ENCODE measurements around the gene ZNF207. TPM values are rescaled to one million over a fixed set of nuclear protein-coding genes. Genes with fewer than 3 reads are reported as not detected.

Gene ZNF207
- total RNA-seq, 1 experiment from 2014 or later = 296 TPM

DNA sequence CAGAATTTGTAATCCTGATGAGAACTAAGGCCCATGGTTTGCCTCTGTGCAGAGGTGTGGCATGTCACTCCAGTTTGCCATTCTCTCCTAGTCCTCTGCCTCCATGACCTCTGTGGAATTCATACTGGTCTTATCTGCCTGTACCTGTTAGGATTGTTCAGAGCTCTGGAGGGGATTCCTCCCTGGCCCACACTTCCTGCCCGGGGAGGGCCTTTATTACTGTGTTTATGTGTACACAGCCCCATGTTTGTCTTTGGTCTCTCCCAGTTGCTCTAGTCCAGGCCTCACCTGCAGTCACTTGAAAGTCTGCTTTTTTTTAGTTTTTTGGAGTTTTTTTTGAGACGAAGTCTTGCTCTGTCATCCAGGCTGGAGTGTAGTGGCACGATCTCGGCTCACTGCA is 47.9 kb upstream of the ZNF207 start:
- no peak overlapping the region for H3K4ac ChIP-seq (ENCODE audit: low read depth, low read length)
- H4K8ac ChIP-seq (replicated peaks; ENCODE audit: insufficient read length, low read depth, low read length) = no peak overlapping the region
- no peak overlapping the region for H3K56ac ChIP-seq (ENCODE audit: insufficient read length, low read depth, low read length)
- Mint-ChIP-seq H3K27ac (peak overlapping the region in 2 of 3 experiments; percentile 87 to 97; a peak in 5 of 7 replicates), H3K9me3 (no peaks in the 10 kb centered on the region), H3K4me1 (peaks cover 45 to 46% of the 10 kb centered on the region in 2 experiments), H3K27me3 (ENCODE audit: low read depth) (no peaks in the 10 kb centered on the region), H3K36me3 (ENCODE audit: insufficient read depth in 1 of 3, low read depth in 3 of 3) (peaks cover 0 to 32% (median 0%) of the 10 kb centered on the region in 3 experiments; a peak in 3 of 7 replicates), H3K4me3 (no peak overlapping the region)
- no peaks in the 10 kb centered on the region for H4K20me1 ChIP-seq (ENCODE audit: control insufficient read depth, insufficient read depth, insufficient read length)
- H3K9me3 ChIP-seq (ENCODE audit: control insufficient read depth, low read depth, low read length) = no peaks in the 10 kb centered on the region
- H3K79me2 ChIP-seq (ENCODE audit: insufficient read depth, low read length) = no peaks in the 10 kb centered on the region
- H3K4me2 ChIP-seq (ENCODE audit: insufficient read depth, insufficient read length, low read length) = no peak overlapping the region
- H3K27me3 ChIP-seq (ENCODE audit: insufficient read depth, low read length) = no peaks in the 10 kb centered on the region
- H3K14ac ChIP-seq (ENCODE audit: insufficient read depth, low read length) = no peak overlapping the region
- H4K5ac ChIP-seq (ENCODE audit: insufficient read length, low read depth, low read length) = no peak overlapping the region
- H3K18ac ChIP-seq (ENCODE audit: insufficient read length, low read depth, low read length) = no peak overlapping the region
- TF ChIP-seq, protein P1, sequence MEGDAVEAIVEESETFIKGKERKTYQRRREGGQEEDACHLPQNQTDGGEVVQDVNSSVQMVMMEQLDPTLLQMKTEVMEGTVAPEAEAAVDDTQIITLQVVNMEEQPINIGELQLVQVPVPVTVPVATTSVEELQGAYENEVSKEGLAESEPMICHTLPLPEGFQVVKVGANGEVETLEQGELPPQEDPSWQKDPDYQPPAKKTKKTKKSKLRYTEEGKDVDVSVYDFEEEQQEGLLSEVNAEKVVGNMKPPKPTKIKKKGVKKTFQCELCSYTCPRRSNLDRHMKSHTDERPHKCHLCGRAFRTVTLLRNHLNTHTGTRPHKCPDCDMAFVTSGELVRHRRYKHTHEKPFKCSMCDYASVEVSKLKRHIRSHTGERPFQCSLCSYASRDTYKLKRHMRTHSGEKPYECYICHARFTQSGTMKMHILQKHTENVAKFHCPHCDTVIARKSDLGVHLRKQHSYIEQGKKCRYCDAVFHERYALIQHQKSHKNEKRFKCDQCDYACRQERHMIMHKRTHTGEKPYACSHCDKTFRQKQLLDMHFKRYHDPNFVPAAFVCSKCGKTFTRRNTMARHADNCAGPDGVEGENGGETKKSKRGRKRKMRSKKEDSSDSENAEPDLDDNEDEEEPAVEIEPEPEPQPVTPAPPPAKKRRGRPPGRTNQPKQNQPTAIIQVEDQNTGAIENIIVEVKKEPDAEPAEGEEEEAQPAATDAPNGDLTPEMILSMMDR (conservative IDR thresholded peaks at IDR 0.05) = no peak
- no peak overlapping the region for H3T11ph ChIP-seq (ENCODE audit: low read length)
- no peak for DNase-seq
- H2BK12ac ChIP-seq (ENCODE audit: insufficient read length, low read depth, low read length) = no peak overlapping the region
- no peak overlapping the region for H4K91ac ChIP-seq (ENCODE audit: insufficient read length, low read depth, low read length)
- H2BK20ac ChIP-seq (ENCODE audit: low read depth, low read length, poor library complexity, severe bottlenecking) = no peak overlapping the region
- no peak overlapping the region for H3K23ac ChIP-seq (ENCODE audit: insufficient read length, low read depth, low read length)
- H2BK5ac ChIP-seq (ENCODE audit: insufficient read length, low read length) = no peak overlapping the region
- H3K4me1 ChIP-seq (ENCODE audit: insufficient read depth, low read length) = peaks cover 18% of the 10 kb centered on the region; the same call in 1 of the 2 replicates
- H3K27ac ChIP-seq (ENCODE audit: insufficient read length, low read depth, low read length) = no peak overlapping the region
- no CpG with 5 or more reads among the region's 4 CpGs for WGBS (ENCODE audit: extremely low coverage, insufficient read length, low lambda C conversion rate)
- H2AK5ac ChIP-seq (ENCODE audit: insufficient read length, low read length) = no peak overlapping the region
- H3K9ac ChIP-seq (ENCODE audit: extremely low read depth, insufficient read length, low read length) = no peak overlapping the region
- no peak overlapping the region for H2AFZ ChIP-seq (ENCODE audit: low read length)
- H3K79me1 ChIP-seq (ENCODE audit: insufficient read depth, low read depth, low read length, poor library complexity, severe bottlenecking) = no peaks in the 10 kb centered on the region
- no peak overlapping the region for H2BK120ac ChIP-seq (ENCODE audit: low read depth, low read length, poor library complexity, severe bottlenecking)
- H3K23me2 ChIP-seq (ENCODE audit: insufficient read length, low read depth, low read length, poor library complexity, severe bottlenecking) = no peaks in the 10 kb centered on the region
- no peak overlapping the region for H2BK15ac ChIP-seq (ENCODE audit: low read depth, low read length)
